ENCODE measurements around the gene INTS6.
"Not testable (repeated sequence)": the region's sequence is repeated elsewhere in the genome, so short reads cannot be mapped to it uniquely, and the experiment has no call there.

INTS6 gene

DNA sequence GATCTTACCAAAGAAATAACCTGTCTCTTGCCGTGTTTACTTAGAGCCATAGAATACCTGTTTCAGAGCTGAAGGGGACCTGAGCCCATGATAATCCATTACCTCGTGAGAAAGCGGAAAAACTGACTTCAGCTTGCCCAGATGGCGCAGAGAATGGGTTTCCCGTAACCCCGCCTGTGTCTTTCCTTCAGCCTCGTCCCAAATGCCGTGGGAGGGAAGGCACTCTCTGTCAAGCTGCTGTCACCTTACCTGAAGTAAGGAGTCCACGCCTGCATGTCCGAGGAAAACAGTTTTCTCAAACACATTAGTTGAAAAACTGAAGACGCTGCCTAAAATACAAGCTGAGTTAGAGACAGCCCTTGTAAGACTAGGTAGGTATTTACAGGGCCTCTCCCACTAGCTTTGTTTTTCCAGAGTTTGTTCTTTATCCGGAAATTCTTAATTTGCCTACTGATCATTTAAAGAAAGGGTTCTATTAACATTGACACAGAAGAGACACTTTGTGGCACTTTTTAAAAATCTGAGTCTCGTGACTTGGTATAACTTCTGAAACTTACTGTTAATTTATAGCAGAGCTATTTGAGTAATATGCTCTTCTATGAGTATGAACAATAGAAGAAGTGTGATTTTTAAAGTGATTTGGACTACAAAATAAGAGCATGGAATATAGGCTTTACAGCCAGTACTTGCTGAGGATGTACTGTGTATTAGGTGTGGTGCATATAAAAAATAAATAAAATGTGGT is 1.3 kb upstream of the INTS6 start:
- DNase-seq (ENCODE audit: low spot score), result peak; percentile 22

- DNase-seq (ENCODE audit: low spot score), result peak; percentile 76
Measured at GRCh38 chr13:51453207-51453958, 547 bp upstream of the INTS6 start.

GRCh38 chr13:51451467-51452360 is 1.1 kb downstream of the INTS6 start:
- DNase-seq (ENCODE audit: low spot score), result peak; percentile 60

- DNase-seq (ENCODE audit: low spot score), result no peak
Measured at GRCh38 chr13:51451134-51451466, 1.7 kb downstream of the INTS6 start.

DNA sequence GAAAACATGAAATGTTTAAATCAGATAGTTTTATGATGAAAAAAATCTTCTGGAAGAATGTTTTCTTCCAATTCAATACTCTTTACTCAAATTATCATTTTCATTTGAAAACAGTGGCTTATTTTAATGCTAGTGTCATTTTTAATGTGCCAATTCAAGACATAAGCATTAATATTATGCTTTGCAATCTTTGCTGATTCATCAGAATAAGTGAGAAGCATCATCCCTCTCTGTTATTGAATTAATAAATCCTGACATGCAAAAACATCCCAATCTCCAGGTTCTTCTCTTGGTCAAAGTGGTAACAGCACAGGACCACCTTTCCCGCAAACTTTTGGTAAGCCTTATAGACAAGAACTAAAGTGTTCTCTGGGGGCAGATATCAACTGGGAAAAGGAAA is 3.8 kb downstream of the INTS6 start:
- no peak for DNase-seq (ENCODE audit: low spot score)

DNA sequence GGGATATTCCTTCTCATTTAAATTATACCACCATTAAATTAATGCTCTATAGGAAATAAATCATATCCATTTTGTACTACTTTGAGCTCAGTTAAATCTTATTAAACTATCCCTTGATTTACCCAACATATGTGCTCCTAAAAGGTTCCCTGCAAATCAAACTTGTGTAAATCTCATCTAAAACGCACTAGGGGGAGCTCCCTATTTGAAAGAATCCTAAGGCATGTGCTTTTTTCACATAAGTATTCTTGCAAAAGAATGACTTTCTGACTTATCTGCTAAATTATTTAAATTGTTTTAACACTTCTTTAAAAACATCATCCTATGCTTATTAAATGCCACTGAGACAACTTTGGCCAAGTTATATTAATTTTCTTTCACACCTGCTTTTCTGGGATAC is 7.9 kb downstream of the INTS6 start:
- no peak for DNase-seq (ENCODE audit: low spot score)

GRCh38 chr13:51440381-51440780 is 12.5 kb downstream of the INTS6 start:
- no peak for DNase-seq (ENCODE audit: low spot score)

GRCh38 chr13:51437550-51438127 is 15.2 kb downstream of the INTS6 start:
- DNase-seq (ENCODE audit: low spot score), result no peak

- DNase-seq (ENCODE audit: low spot score), result no peak
Measured at GRCh38 chr13:51435002-51435578, 17.7 kb downstream of the INTS6 start.

- no peak for DNase-seq (ENCODE audit: low spot score)
Measured at GRCh38 chr13:51432576-51432975, 20.3 kb downstream of the INTS6 start.

DNA sequence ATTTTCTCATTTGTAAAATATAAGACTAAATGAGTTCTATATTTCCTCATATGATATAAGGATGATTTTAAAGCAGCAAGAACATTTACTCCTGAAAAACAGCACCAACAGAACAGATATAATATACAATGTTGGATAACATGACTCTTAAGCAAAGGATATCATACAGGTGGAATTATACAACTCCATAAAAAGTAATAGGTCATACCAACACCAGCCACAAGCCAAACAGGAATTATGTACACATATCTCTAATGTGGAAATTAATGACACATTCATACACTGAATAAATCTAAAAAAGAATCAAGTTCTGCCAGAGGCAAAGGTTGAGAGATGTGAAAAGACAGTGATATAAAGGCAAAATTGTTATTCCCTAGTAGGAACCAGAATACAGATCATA is 25.9 kb downstream of the INTS6 start:
- no peak for DNase-seq (ENCODE audit: low spot score)

DNA sequence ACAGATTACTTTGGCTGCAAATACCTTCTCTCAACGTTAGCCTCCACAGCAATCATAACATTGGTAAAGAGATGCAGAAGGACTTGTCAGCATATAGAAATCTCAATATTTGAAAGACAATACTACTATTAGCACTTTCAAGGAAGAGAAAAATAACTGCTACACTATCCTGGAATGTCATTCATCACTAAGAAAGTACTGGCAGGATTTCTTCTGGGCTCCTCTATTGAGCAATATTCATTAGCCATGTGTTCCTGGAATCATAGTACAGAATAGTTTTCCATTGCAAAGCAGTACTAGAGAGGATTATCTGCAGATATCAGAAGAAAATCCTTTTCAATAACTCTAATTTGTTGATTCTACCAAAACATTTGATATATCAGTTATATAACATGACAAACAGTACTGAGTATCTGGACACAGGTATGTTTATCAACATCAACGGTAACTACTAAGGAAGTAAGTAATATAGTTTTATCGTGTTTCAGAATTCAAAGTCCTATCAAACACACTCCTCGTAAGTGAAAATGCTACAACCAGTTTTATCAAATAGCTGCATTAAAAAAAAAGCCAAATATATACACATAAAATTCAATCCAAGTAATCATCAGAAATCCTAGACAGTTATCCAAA is 27.3 kb downstream of the INTS6 start:
- DNase-seq (ENCODE audit: low spot score), result peak; percentile 3

DNA sequence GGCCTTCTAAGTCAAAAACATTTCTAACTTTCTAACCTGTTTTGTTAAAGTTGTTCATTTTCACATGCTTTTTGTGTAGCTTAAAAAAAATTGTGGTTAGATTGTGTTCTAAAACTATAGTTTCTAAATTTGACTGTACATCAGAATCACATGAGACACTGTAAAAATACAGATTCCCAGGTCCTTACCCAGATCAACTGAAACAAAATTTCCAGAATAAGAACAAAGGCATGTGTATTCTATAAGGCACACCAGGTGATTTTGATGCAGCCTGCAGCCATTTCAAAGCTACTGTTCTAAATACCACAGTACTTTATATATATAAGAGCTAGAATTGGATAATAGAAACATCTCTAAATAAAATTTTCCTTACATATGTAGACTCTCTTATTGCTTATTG is 29.1 kb downstream of the INTS6 start:
- no peak for DNase-seq (ENCODE audit: low spot score)

- no peak for DNase-seq (ENCODE audit: low spot score)
Measured at GRCh38 chr13:51422484-51422883, 30.4 kb downstream of the INTS6 start.

GRCh38 chr13:51420681-51421490 is 31.9 kb downstream of the INTS6 start:
- no peak for DNase-seq (ENCODE audit: low spot score)

DNA sequence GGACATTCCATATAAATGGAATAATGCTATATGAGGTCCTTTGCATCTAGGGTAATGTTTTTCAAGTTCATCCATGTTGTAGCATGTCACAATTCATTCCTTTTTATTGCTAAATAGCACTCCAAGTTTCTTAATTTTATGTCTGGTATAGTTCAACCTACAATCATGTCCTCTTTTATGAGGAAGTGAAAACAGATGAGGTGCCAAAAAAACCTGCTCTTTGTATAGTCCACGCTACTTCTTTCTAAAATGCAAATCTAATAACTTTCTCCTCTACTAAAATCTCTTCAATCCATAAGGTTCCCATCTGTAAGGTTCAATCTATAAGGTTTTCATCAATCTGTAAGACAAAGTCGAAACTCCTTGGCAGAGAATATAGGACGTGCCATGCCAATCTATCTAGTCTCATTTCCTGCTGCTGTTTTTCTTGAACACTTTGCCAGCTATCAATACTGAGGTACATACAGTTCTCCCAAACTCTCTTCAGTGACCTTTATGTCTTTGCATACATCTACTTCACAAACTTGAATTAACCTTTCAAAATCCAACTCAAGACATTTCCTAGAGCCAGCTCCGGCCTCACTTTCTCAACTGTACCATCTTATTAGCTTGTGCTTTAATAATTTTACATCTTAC is 33.7 kb downstream of the INTS6 start:
- DNase-seq (ENCODE audit: low spot score), result no peak

- no peak for DNase-seq (ENCODE audit: low spot score)
Measured at GRCh38 chr13:51417716-51418115, 35.1 kb downstream of the INTS6 start.

- DNase-seq (ENCODE audit: low spot score), result no peak
Measured at GRCh38 chr13:51416107-51416506, 36.7 kb downstream of the INTS6 start.

- DNase-seq (ENCODE audit: low spot score), result not testable (repeated sequence)
Measured at GRCh38 chr13:51415339-51415738, 37.5 kb downstream of the INTS6 start.

DNA sequence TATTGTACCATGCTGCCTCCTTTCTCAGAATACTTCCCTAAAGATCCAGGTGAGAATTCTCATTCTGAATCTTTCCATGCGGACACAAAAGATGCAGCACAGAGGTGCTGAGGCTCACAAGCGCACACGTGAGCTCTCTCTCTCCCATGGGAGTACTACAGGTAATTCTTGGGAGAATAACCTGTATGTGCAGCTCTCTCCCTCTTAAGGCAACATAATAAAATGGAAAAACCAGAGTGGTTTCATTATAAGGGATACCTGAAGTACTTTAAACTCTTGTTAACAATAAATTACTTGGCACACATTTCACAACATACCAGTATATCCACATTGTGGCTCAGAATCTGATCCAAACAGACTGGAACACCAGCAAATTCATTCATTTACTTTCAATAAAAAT is 40.4 kb downstream of the INTS6 start:
- no peak for DNase-seq (ENCODE audit: low spot score)
